HG03565 (cell line): Measurements from ENCODE around the gene EXD2.
"Not testable (repeated sequence)": the region's sequence is repeated elsewhere in the genome, so short reads cannot be mapped to it uniquely, and the experiment has no call there.

Experiments used
- ATAC-seq: cut with Tn5 transposase; IDR thresholded peaks from one replicate; pipeline ENCODE4 v1.9.1; 2021; ENCODE audit warnings: mild to moderate bottlenecking, moderate library complexity; ENCODE audit not compliant: unreplicated experiment

EXD2 gene

DNA sequence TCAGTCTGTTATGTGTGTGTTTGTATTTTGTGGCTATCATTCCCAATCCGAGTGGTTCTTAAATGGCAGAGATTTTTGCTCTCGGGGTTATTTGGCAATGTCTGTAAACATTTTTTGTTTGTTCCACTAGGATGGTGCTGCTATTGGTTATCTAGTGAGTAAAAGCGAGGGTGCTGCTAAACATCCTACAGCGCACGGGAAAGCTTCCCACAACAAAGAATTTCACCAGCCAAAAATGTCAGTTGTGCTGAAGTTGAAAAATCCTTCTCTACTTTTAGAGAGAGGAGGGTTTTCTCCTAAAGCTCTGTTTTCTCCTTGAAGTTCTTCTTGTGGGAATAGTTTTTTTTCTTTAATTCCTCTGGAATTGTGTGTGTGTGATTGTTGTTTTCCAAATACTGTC is 2.4 kb downstream of the EXD2 start:
- no peak for ATAC-seq

DNA sequence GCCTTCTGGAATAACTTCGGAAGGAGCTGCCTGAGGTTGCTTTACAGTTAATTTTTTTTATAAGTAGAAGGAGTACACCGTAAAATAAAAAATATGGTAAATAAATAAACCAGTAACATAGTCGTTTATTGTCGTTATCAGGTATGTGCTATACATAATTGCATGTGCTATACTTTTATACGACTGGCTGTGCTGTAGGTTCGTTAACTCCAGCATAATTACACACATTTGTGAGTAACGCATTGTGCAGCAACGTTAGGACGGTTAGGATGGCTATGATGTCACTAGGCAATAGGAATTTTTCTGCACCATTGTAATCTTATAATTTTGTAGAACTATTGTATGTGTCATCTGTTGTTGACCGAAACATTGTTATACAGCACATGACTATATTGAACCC is 8.5 kb downstream of the EXD2 start:
- ATAC-seq = no peak

DNA sequence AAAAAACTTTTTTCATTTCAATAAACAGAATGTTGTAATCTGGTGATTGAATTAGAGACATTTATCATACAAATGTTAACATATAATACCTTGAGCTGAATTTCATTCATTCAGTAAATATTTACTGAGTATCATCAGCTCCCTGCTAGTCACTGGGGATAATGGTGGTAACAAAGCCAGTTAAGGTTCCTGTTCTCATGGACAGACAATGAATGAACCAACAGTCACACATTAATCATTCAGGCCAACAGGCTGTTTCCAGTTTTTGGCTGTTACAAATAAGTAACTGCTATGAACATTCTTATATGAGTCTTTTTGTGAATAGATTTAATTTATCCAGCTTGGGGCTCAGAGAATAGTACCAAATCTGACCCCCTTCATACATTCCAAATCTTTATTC is 13.5 kb downstream of the EXD2 start:
- no peak for ATAC-seq

DNA sequence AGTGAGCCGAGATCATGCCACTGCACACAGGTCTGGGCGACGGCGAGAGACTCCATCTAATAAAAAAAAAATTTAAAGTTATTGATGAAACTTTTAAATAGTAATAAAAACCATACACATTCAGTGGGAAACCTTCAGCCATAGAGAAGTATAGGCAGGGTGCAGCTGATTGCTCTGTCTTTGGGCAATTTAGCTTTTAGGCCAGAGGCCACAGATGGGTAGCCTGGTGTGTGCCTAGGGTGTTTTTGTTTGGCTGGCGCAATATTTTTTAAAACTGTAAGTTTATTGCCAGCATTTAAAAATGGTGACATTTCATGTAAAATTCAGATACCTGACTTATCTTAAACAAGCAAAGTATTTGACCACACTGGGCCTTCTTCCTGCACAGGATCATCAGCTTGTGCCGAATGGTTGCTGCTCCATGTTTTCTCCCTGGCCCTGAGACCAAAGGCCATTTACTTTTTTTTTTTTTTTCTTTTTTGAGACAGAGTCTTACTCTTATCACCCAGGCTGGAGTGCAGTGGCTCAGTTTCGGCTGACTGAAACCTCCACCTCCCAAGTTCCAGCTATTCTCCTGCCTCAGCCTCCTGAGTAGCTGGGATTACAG is 16.2 kb downstream of the EXD2 start:
- no peak for ATAC-seq

DNA sequence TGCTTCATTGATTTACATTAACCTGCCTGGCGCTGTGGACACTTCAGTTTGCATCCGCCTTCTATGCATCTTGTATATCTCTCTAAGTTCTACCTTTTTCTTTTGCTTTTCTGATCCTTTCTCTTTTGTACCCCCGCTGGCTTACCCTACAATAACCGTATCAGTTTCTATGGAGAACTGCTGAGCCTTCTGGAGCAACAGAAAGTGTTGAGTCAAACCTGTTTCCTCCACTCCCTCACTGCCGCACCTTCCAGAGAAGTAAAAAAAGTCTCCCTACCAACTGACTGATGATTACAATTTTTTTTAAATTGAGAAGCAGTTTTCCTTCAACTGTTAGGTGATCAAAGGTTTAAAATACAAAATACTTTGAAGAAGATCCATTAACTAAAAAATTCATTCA is 17.4 kb downstream of the EXD2 start:
- ATAC-seq = no peak

DNA sequence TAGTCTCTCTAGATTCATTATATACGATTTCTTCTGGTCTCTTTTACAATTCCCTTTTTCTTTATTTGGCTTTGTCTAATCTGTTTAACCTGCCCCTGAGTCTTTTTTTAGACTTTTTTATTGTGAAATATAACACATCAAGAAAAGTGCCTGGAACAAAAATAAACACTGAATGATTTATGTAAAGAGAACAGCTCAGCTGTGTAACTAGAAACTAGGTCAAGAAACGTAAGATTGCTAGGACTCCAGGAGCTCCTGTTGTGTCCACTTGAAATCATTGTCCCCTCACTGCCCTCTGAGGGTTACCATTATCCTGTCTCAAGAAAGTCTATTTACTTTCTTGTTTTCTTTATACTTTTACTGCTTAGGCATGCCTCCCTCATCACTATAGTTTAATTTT is 23.1 kb downstream of the EXD2 start:
- ATAC-seq = no peak

DNA sequence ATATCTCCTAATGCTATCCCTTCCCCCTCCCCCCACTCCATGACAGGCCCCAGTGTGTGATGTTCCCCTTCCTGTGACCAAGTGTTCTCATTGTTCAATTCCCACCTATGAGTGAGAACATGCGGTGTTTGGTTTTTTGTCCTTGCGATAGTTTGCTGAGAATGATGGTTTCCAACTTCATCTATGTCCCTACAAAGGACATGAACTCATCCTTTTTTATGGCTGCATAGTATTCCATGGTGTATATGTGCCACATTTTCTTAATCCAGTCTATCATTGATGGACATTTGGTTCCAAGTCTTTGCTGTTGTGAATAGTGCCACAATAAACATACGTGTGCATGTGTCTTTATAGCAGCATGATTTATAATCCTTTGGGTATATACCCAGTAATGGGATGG is 26.4 kb downstream of the EXD2 start:
- not testable (repeated sequence) for ATAC-seq

DNA sequence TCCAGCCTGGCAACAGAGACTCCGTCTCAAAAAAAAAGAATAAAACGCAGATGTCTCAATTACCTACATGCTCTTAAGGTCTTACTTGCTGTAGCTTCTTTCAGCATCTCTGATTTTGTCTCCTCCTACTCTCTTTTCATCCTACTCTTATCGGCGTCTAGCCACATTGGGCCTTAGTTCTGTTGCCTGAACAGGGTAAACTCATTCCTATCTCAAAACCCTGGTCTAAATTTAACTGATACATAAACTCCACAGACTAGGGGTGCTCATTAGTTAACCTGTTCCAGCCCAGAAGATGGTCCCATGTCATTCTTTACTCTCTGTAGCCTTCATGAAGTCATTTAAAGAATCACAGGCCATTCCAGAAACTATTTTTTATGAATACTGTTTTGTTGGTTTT is 33.6 kb downstream of the EXD2 start:
- no peak for ATAC-seq

DNA sequence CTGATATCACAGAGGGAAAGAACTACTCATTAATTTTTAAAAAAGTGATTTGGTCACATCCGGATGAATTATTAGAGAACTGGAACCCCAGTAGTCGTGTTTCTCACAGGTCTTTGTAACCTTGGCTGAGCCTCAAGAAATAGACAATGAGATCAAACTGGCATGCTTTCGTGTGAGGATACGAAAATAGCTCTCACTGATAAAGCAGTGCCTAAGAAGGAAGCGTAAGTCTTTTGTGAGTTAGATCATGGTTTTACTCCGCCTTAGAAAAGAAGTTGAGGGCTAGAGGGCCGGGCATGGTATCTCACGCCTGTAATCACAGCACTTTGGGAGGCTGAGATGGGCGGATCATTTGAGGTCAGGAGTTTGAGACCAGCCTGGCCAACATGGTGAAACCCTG is 34.9 kb downstream of the EXD2 start:
- ATAC-seq = no peak

DNA sequence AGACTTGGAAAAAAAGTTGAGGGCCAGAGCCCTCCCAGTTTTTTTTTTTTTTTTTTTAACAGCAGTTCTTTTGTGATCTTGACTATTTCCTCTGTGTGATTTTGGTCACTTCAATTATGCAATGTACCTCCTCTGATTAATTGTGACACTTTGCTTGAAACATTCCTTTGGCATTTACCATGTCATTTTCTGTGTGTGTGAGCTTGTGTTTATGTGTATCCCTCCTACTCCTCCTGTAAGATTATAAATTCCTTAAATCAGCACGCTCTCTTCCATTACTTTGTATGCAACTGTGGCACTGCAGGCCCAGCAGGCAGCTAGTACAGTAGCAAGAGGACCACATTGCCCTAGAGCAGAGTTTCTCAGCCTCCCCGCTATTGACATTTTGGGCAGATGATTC is 35.4 kb downstream of the EXD2 start:
- ATAC-seq = no peak

DNA sequence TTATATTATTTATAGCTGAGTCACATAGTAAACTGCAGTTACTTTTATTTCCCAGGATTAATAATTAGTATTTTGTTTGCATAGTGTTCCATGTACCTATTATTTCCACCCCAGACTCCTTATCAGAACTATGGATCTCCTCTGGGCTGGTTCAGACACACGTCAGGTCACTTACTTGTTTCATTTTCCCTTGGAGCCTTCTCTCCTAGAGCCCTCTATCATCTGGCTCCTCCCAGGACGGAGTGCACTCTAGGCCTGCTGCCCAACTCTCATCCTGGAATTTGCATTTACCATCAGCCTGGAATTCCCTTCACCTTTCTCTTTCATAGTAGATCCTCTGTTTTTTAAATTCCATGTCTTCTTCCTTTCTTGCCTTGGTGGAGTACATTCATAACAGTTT is 40.2 kb downstream of the EXD2 start:
- ATAC-seq = no peak

DNA sequence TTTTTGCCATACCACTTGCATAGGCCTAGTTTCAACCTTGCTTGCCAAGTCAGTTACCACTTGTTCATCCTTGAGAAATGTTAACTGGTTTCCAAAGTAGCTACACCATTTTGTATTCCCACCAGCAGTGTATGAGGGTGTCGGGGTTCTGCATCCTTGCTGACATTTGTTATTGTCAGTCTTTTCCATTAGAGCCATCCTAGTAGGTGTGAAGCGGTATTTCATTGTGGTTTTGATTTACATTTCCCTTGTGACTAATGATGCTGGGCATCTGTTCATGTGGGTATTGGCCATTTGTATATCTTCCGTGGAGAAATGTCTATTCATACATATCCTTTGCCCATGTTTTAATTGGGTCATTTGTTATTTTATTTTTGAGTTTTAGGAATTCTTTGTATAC is 41.1 kb downstream of the EXD2 start:
- no peak for ATAC-seq

DNA sequence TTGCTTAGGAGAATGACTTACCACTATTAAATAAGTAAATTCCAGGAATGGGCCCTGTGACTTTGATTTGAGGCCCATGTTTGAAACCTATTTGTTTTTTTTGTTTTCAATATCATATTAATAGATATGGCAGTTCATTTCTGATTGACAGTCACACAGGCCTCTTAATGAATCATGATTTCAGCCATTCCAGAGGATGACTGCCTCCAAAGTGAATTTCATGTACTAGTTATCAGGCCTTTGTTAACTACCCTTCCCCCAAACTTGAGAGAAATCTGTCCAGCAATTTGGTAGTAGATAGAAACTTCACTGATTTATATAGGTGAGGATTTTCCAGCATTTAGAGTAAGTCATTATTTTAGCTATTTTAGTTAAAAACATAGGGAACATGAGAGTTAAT is 42.8 kb downstream of the EXD2 start:
- ATAC-seq = no peak

DNA sequence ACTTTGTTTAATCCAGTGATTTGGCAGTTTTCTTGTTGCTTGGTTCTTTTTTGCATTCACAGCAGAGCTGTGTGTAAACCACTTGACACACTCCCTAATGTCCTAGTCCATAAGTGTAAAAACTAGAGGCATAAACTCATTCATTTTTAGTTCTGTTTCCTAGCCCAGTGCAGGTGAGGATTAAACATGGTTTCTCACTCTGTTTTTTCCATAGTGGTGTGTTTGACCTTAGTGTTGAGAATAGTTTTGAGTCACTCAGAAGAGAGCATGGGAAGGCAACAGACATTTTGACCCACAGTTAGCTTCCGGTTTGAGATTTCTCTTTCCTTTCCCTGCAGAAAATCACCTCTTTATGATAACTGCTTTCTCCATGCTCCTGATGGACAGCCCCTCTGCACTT is 44.4 kb downstream of the EXD2 start:
- ATAC-seq = no peak

DNA sequence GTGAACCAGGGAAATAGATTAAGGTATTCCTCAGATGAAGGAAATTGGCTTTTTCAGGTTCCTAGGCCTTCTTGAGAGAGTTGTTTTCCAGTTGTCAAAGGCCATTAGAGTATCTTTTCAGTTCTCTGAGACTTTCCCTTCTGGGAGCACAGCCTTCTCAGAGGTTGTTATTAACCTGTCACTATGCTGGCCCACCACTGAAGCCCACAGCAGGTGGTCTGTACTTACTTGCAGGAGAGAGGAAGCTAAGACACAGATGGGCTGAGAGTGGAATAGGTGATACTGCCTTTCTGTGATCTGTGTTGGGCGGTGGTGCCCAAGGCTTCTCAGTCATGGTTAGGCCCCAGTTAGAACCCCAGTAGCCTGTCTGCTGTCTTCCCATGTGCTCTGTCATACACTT is 45.8 kb downstream of the EXD2 start:
- ATAC-seq = no peak

DNA sequence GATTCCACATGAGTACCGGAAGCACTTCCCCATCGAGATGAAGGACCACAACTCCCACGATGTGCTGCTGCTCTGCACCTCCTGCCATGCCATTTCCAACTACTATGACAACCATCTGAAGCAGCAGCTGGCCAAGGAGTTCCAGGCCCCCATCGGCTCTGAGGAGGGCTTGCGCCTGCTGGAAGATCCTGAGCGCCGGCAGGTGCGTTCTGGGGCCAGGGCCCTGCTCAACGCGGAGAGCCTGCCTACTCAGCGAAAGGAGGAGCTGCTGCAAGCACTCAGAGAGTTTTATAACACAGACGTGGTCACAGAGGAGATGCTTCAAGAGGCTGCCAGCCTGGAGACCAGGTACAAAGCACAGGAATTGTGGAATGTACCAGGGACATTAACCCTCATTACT is 46.3 kb downstream of the EXD2 start:
- ATAC-seq = no peak

DNA sequence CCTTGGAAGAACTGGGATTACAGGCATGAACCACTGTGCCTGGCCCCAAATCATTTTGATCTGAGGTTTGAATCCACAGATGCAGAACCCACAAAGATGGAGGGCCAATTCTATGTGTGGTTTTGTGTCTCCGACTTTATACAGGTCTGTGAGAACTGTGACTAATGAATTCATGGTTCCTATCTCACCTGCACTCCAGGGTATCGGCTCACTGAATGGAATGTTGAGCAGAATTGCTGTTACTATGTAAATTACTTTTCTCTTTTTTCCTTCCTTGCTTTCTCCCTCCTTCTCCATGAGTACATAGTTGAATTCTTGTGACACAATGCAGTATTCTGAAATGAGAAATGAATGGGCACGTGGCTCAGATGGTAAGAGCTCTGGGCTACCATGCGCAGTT is 47.6 kb downstream of the EXD2 start:
- no peak for ATAC-seq

DNA sequence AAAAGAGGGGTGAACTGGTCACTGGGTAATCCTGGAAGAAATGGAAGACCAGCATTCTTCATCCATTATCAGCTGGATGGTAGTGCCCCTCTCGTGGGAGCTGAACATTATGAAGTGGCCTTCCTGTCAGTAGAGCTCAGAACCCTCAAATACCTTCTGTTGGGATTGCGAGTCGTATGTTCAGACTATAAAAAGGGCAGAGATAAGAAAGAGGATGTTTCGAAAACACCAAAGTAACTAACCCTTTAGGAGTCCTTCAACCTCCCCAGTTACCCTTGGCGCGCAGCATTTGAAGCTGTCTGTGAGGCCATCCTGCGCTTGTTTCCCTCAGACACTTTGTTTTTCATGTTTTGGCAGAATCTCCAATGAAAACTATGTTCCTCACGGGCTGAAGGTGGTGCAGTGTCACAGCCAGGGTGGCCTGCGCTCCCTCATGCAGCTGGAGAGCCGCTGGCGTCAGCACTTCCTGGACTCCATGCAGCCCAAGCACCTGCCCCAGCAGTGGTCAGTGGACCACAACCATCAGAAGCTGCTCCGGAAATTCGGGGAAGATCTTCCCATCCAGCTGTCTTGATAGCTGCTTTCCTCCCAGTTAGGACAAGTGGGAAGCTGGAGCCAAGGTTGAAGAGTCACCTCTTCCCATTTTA is 49.4 kb downstream of the EXD2 start:
- ATAC-seq = no peak

DNA sequence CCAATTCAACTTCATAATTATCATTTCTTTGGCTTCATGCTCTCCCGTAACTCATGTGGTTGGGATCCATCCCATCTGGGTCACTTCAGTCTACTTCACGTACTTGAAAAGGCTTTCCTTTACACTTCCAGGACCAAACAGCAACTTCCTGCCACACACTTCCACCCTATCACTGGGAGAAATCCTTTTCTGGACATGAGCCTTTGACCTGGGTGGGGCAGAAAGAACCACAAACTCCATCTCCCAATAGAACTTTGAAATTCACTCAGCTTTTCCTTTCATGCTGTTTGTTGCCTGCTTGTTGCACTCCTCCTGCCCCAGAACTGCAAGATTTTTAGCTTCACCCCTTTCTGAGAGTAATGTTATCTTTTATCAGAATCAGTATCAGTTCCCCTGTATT is 50.3 kb downstream of the EXD2 start:
- no peak for ATAC-seq

DNA sequence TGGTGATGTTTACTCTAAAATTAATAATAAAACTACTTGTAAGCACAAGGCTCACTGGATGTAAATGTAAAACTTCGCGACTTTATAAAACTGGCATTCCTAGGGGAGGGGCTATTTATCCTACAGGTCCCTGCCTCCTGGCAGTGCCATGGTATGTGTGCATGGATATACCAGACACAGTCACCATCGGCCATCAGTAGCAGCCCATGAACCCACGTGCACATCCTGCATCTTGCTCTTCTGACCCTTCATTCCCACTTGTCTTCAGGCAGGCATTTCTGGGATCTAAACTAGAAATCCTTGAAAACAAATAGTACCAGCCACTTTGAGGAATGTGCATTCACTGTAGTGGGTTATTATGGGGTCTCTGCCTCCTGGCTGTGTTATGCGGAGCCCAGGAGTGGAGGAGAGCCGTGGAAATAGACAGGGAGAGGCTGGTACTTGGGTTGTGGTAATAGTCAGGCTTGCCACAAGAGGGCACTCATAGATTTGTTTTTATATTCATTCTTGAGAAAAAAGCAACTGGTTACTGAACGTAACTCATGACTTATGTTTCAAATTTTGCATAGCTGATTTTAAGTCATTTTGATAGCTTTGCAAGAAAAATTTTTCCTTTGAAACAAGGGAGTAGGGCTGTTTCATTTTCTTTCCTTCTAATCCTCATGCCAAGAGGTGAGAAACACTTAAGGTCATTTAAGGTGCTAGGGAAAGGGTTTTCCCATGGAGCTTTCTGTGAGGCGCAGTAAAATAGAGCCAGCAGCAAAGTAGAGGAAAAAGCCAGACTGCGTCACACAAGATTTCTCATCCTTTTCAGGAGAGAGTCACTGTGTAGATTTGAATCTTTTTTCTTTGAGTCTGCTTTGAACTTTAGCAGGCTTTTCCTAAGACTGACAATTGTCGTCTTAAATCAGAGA is 51.3 kb downstream of the EXD2 start:
- no peak for ATAC-seq

DNA sequence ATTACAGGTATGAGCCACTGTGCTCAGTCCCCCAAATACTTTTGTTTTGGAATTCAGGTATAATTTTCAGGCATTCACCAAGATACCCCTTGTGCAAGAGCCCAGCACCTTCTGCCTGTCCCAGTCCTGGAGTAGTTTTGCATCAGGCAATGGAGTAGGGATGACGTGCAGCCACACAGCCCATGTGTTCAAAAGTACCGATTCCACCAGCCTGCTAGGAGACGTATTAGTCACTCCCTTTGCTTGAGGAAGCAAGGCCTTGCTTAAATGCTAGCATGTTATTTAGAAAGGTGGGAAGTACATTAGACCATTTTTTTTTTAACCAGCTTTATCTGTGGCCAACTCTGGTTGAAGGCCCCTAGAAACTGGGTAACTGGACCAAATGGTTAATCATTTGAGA is 53.6 kb downstream of the EXD2 start:
- ATAC-seq = no peak

DNA sequence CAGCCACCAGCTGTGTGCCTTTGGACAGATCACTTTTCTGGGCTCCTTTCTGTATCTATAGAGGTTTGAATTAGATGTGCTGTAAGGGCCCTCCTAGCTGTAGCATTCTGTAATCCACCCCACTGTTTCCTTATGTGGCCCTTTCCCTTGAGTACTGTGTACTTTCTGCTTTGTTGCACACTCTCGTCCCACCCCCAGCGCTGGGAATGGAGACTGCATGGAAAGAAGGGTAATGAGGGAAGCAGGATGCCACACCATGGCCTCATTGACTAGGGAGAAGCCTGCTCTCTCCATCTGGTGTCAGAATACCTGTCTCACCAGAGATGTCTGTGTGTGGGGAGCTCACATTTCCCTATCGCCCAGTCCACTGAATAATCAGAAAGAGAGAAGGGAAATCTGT is 55.0 kb downstream of the EXD2 start:
- no peak for ATAC-seq
